IPS-NIHi7 (cell line): ENCODE results near the gene SAMD11.

Source experiments
- DNase-seq: peaks from one replicate; pipeline ENCODE4 v3.0.0; 2012; ENCODE audit warnings: mixed read lengths; ENCODE audit errors: extremely low spot score

SAMD11 gene

GRCh38 chr1:962381-963300 lies 38.9 kb downstream of the SAMD11 start:
- no peak for DNase-seq

- no peak for DNase-seq
These were observed 39.6 kb downstream of the SAMD11 start for GRCh38 chr1:963301-963651.

GRCh38 chr1:963746-964525 lies 40.2 kb downstream of the SAMD11 start:
- no peak for DNase-seq

- DNase-seq: no peak
These were observed 41.2 kb downstream of the SAMD11 start for GRCh38 chr1:964691-965525.

DNA sequence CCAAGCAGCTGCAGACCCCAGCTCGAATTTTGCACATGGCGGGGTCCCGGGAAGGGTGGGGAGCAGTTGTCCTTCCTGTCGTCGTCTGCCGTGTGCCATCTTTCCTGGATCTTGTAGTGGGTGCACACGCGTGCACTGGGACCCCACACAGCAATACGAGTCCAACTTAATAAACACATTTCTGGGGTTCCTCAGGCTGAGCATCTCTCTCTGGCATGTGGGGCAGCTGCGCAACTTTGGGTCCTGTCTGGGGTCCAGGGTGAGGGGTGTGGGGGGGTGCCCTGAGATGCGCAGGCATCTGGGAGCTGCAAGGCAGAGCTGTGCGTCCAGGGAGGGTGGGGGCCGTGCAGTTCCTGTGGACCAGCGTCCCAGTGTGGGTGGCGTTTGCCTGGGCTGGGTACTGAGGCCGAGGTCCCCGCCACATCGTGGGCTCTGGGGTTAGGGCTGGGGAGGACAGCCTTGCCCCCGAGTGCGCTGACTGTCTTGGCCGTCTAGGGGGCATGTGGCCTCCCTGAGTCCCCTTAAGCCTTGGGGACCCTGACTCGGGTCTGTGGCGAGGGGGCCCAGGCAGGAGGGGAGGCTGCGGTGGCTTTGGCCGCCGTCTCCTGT lies 41.9 kb downstream of the SAMD11 start:
- no peak for DNase-seq

DNA sequence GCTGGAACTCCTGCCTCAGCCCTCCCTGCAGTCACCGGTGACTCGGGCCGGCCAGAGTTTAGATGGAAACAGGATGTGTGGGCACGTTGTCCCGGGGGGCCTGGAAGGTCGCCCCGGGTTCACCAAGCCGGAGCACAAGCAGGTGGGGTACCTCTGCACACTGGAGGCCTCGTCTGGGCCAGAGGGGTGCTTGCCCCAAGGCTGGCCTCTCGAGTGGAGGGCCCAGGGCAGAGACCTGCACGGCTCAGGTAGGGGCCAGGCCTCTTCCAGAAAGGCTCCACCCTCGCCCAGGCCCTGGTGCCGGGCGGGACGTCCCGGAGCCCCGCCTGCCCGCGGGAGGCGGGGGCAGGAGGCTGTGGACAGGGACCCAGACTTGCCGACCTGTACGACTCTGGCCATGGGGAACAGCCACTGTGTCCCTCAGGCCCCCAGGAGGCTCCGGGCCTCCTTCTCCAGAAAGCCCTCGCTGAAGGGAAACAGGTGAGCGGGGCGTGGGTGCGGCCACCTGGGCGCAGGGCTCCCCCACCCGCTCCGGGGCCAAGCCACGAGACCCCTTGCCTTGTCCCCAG lies 42.5 kb downstream of the SAMD11 start, which contains the start of gene PLEKHN1:
TSS of gene PLEKHN1 (plus strand) at position 348 of the 569 bp plus-strand sequence. CDS start at position 398, 50 bp downstream.
- DNase-seq: peak; percentile 73

DNA sequence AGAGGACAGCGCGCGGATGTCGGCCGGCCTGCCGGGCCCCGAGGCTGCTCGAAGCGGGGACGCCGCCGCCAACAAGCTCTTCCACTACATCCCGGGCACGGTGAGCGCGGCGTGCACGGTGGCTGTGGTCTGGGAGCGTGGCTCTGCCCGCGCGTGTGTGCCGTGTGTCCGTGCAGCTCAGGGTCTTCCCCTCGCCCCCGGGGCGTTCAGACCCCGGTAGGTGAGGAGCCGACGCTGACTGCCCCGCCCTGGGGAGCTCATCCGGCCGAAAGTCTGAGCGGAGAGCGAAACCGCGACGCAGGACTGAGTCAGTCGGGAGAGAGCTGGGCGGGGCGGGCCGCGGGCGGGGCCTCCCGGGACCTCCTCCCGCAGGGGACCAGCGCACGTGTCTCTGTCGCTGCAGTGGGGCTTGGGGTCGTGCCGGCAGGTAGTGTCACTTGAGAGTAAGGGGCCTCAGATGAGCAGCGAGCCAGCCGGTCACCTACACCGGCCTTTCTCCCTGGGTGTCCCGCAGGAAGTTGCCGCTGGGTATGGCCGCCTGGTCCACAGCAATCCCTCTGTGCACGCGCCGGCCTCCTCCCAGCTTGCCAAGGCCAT lies 43.1 kb downstream of the SAMD11 start:
- peak; percentile 75 for DNase-seq

DNA sequence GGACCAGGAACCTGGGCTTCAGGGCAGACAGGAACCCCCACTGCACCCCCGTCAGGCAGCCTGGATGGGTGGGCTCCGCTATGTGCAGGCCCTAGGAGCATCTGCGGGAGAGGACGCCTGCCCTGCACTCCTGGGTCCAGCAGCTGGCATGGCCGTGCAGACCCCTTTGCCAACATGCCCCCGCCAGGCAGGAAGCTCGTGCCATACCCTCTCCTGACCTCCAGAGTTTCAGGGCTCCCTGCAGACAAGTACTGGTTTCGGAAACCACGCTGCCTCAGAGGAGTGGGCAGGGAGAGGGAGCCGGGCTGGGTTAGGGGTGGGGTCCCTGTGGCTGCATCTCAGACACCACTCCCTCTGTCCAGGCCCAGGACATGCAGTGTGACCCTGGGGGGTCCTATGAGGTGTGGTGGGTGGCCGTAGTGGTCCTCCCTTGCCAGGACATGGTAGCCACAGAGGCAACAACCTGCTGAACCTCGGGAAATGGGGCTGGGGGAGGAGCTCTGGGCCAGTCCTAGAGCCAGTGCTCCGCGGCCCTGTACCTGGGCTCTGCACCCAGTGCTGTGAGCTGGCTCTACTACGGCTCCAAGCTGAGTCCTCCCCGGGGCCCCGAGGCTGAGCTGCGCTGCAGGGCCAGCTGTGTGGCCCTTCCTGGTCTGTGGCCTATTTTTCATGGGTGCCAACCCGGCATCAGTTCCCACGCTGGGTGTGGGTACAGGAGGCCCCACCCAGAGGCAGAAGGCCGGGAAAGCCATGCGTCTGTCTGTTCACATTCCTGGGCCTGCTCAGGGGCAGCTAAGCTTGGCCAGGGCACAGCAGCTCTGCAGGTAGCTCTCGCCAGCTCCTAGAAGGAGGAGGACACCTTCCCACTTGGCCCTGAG lies 44.0 kb downstream of the SAMD11 start:
- no peak for DNase-seq

DNA sequence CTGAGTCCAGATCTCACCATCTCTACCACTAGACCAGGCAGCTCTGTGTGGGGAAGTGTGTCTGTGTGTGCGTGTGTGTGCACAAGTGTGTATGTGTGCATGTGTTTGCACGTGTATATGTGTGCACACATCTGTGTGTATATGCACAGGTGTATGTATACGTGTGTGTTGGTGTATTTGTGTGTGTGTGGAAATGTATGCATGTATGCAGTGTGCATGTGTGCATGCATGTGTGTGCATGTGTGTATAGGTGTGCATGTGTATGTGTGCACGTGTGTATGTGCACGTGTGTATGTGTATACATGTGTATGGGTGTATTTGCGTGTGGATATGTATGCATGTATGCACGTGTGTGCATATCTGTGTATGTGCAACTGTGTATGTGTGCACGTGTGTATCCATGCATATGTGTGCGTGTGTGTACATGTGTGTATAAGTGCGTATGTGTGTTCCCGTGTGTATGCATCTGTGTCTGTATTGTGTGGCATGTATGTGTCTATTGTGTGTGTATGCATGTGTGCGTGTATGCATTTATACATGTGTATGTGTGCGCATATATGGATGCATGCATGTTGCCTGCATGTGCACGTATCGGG lies 45.6 kb downstream of the SAMD11 start:
- DNase-seq: no peak

- peak; percentile 61 for DNase-seq
These were observed 46.7 kb downstream of the SAMD11 start for GRCh38 chr1:970242-970972.

GRCh38 chr1:970973-971730 lies 47.4 kb downstream of the SAMD11 start:
- DNase-seq: no peak

- no peak for DNase-seq
These were observed 48.2 kb downstream of the SAMD11 start for GRCh38 chr1:971751-972506.

GRCh38 chr1:972726-973458 lies 49.2 kb downstream of the SAMD11 start:
- DNase-seq: no peak

- no peak for DNase-seq
These were observed 50.0 kb downstream of the SAMD11 start for GRCh38 chr1:973459-974292.

GRCh38 chr1:974293-974640 lies 50.5 kb downstream of the SAMD11 start:
- no peak for DNase-seq
